H1 (cell line): ENCODE measurements around the gene RAB8B.

ENCODE experiments used
- CEBPB ChIP-seq: IDR thresholded peaks from 2 replicates; pipeline ENCODE4 v1.6.1; 2012; ENCODE audit warnings: low read depth, low read length
- POLR2A ChIP-seq, 2 experiments: IDR thresholded peaks; 1 replicate in 1 of 2; 2 replicates in 1 of 2; pipeline ENCODE4 v1.6.1; 2011; ENCODE audit warnings: low read depth in 2 of 2, low read length in 2 of 2, mild to moderate bottlenecking in 2 of 2; ENCODE audit errors: control extremely low read depth in 1 of 2
- TAF1 ChIP-seq: IDR thresholded peaks from 2 replicates; pipeline ENCODE4 v1.6.1; 2011; ENCODE audit warnings: mild to moderate bottlenecking, low read depth, low read length

- no peak for TF ChIP-seq CEBPB
- no peak for TF ChIP-seq TAF1
- TF ChIP-seq POLR2A (IDR thresholded peaks at IDR 0.05; ENCODE audit: control extremely low read depth in 1 of 2, low read depth in 2 of 2, low read length in 2 of 2), result no peak
These were observed 102.8 kb downstream of the RAB8B start for GRCh38 chr15:63292241-63292640.
